GM21528 (cell line): ENCODE results near the gene ADORA2A.

Experiments used
- ATAC-seq: cut with Tn5 transposase; IDR thresholded peaks from one replicate; pipeline ENCODE4 v1.9.1; 2021; ENCODE audit warnings: mild to moderate bottlenecking, moderate library complexity; ENCODE audit not compliant: unreplicated experiment, low FRiP score

The ADORA2A gene

GRCh38 chr22:24430431-24431308 lies 3.3 kb downstream of the ADORA2A start:
- no peak for ATAC-seq

- no peak for ATAC-seq
Measured at GRCh38 chr22:24431309-24432034, 4.1 kb downstream of the ADORA2A start.

- ATAC-seq: no peak
Measured at GRCh38 chr22:24432059-24432853, 4.9 kb downstream of the ADORA2A start.

- no peak for ATAC-seq
Measured at GRCh38 chr22:24433001-24433827, 5.8 kb downstream of the ADORA2A start.

GRCh38 chr22:24433828-24434470 lies 6.5 kb downstream of the ADORA2A start:
- ATAC-seq: peak; percentile 64

- peak; percentile 57 for ATAC-seq
Measured at GRCh38 chr22:24434471-24435322, 7.3 kb downstream of the ADORA2A start.

GRCh38 chr22:24435323-24435645 lies 7.9 kb downstream of the ADORA2A start:
- no peak for ATAC-seq

GRCh38 chr22:24435861-24436371 lies 8.5 kb downstream of the ADORA2A start:
- ATAC-seq: no peak

GRCh38 chr22:24436553-24436952 lies 9.2 kb downstream of the ADORA2A start:
- ATAC-seq: no peak

- no peak for ATAC-seq
Measured at GRCh38 chr22:24437091-24437490, 9.7 kb downstream of the ADORA2A start.

GRCh38 chr22:24437741-24438328 lies 10.4 kb downstream of the ADORA2A start:
- no peak for ATAC-seq

GRCh38 chr22:24440270-24440717 lies 12.9 kb downstream of the ADORA2A start:
- ATAC-seq: no peak

- no peak for ATAC-seq
Measured at GRCh38 chr22:24440718-24441405, 13.5 kb downstream of the ADORA2A start.

- ATAC-seq: no peak
Measured at GRCh38 chr22:24441406-24442351, 14.3 kb downstream of the ADORA2A start.

GRCh38 chr22:24442352-24442744 lies 14.9 kb downstream of the ADORA2A start:
- no peak for ATAC-seq

GRCh38 chr22:24443668-24444067 lies 16.3 kb downstream of the ADORA2A start:
- no peak for ATAC-seq
